CD14-positive monocyte (primary cell): Measurements from ENCODE around the gene FARP1. TPM values are rescaled to one million over a fixed set of nuclear protein-coding genes. Genes with fewer than 3 reads are reported as not detected.

ENCODE experiments used
- DNase-seq, 3 donors: peaks; one replicate each; pipeline ENCODE4 v3.0.0-alpha.2; 2011 to 2022
- H2AFZ ChIP-seq: 2 replicates; pipeline ENCODE4 v1.6.0; 2012; ENCODE audit warnings: mild to moderate bottlenecking, low read depth, low read length, inconsistent platforms; ENCODE audit not compliant: insufficient read depth, poor library complexity, severe bottlenecking
- H3K27ac ChIP-seq, 2 donors: 1 replicate in 1 of 2; 2 replicates in 1 of 2; pipeline ENCODE4 v1.5.1; 2012 to 2013; ENCODE audit warnings: low read length in 2 of 2, control low read depth in 1 of 2, inconsistent platforms in 1 of 2, low read depth in 1 of 2, mild to moderate bottlenecking in 1 of 2
- H3K27me3 ChIP-seq, 2 donors: one replicate each; pipeline versions ENCODE4 v1.6.0 to v1.6.1; 2011 to 2013; ENCODE audit warnings: low read length in 2 of 2; ENCODE audit not compliant: control insufficient read depth in 2 of 2, insufficient read depth in 2 of 2
- H3K36me3 ChIP-seq, 2 donors: replicated peaks in 1 of 2; 1 replicate in 1 of 2; 2 replicates in 1 of 2; pipeline versions ENCODE4 v1.5.1 to v1.6.1; 2012 to 2013; ENCODE audit warnings: low read length in 2 of 2, control low read depth in 1 of 2, inconsistent platforms in 1 of 2, mild to moderate bottlenecking in 1 of 2; ENCODE audit not compliant: insufficient read depth in 2 of 2, control insufficient read depth in 1 of 2
- H3K4me1 ChIP-seq, 2 donors: 1 replicate in 1 of 2; 2 replicates in 1 of 2; pipeline versions ENCODE4 v1.5.1 to v1.6.1; 2012 to 2013; ENCODE audit warnings: low read length in 2 of 2, control low read depth in 1 of 2, inconsistent platforms in 1 of 2, mild to moderate bottlenecking in 1 of 2, moderate library complexity in 1 of 2; ENCODE audit not compliant: insufficient read depth in 2 of 2, control insufficient read depth in 1 of 2
- H3K4me2 ChIP-seq: replicated peaks from 2 replicates; pipeline ENCODE3; 2012; ENCODE audit warnings: low read length, moderate library complexity, mild to moderate bottlenecking; ENCODE audit not compliant: poor library complexity, severe bottlenecking; ENCODE audit errors: extremely low read depth
- H3K4me3 ChIP-seq, 3 experiments: fragments of 200-600 bp in 1 of 3; sonication (generic) in 1 of 3; replicated peaks in 1 of 3; 1 replicate in 2 of 3; 2 replicates in 1 of 3; pipeline ENCODE4 v1.5.1; 2011 to 2013; ENCODE audit warnings: low read length in 3 of 3, mild to moderate bottlenecking in 3 of 3, control low read depth in 2 of 3, low read depth in 2 of 3, inconsistent platforms in 1 of 3, moderate library complexity in 1 of 3
- H3K79me2 ChIP-seq: 2 replicates; pipeline ENCODE4 v1.6.0; 2012; ENCODE audit warnings: mild to moderate bottlenecking, control low read depth, inconsistent platforms, low read length, moderate library complexity; ENCODE audit not compliant: insufficient read depth
- H3K9ac ChIP-seq: 2 replicates; pipeline ENCODE4 v1.6.0; 2017; ENCODE audit warnings: low read length, mild to moderate bottlenecking; ENCODE audit not compliant: insufficient read depth, poor library complexity, severe bottlenecking
- H3K9me3 ChIP-seq, 2 donors: replicated peaks in 1 of 2; 1 replicate in 1 of 2; 2 replicates in 1 of 2; pipeline versions ENCODE4 v1.5.1 to v1.6.1; 2012 to 2013; ENCODE audit warnings: low read length in 2 of 2, control low read depth in 1 of 2; ENCODE audit not compliant: control insufficient read depth in 1 of 2, insufficient read depth in 1 of 2
- H4K20me1 ChIP-seq: 2 replicates; pipeline ENCODE4 v1.6.0; 2012; ENCODE audit warnings: mild to moderate bottlenecking, low read length, control low read depth, moderate library complexity; ENCODE audit not compliant: insufficient read depth
- H3K27ac Mint-ChIP-seq, 7 donors: one replicate each; pipeline ENCODE4 v1.8.0; 2020; ENCODE audit warnings: mild to moderate bottlenecking in 7 of 7, mixed read lengths in 7 of 7, moderate library complexity in 6 of 7, inconsistent platforms in 2 of 7
- H3K27me3 Mint-ChIP-seq, 3 donors: one replicate each; pipeline ENCODE4 v1.8.0; 2021 to 2022; ENCODE audit warnings: low read depth in 3 of 3, mild to moderate bottlenecking in 3 of 3, mixed read lengths in 3 of 3, moderate library complexity in 3 of 3, inconsistent platforms in 1 of 3
- H3K36me3 Mint-ChIP-seq, 2 donors: one replicate each; pipeline ENCODE4 v1.8.0; 2020; ENCODE audit warnings: mixed read lengths in 2 of 2, inconsistent platforms in 1 of 2, mild to moderate bottlenecking in 1 of 2
- H3K4me1 Mint-ChIP-seq: one replicate; pipeline ENCODE4 v1.8.0; 2020; ENCODE audit warnings: mild to moderate bottlenecking, mixed read lengths
- H3K4me3 Mint-ChIP-seq, 2 donors: one replicate each; pipeline ENCODE4 v1.8.0; 2020; ENCODE audit warnings: mild to moderate bottlenecking in 2 of 2, mixed read lengths in 2 of 2, moderate library complexity in 1 of 2
- H3K9me3 Mint-ChIP-seq, 7 donors: one replicate each; pipeline ENCODE4 v1.8.0; 2020 to 2022; ENCODE audit warnings: mixed read lengths in 7 of 7, mild to moderate bottlenecking in 6 of 7, moderate library complexity in 6 of 7, inconsistent platforms in 2 of 7
- WGBS: methylation state at CpG from one replicate; pipeline ENCODE4 v1.1.5; 2013; ENCODE audit warnings: missing lambda C conversion rate; ENCODE audit not compliant: insufficient coverage; 5-methylcytosine and 5-hydroxymethylcytosine counted together
- intact Hi-C, 2 donors: fragments of 100-400 bp; cut with micrococcal nuclease; formaldehyde crosslinking; loops; one replicate each; pipeline versions ENCODE4 v1.15.0 to v1.15.1; 2023
- polyA plus RNA-seq, 3 donors: library from polyadenylated mRNA; depleted of rRNA in 1 of 3; unstranded in 2 of 3; stranded (reverse) in 1 of 3; fragments of 300-500 nt in 2 of 3; fragments of >200 nt in 1 of 3; fragmentation: Illumina TruSeq in 2 of 3; gene quantifications; 1 replicate in 2 of 3; 2 replicates in 1 of 3; pipeline ENCODE4 v1.2.3, GENCODE V29; 2012 to 2021
- TF ChIP-seq, protein P1 (sequence below): fragments of 200-600 bp; IDR thresholded peaks from one replicate; pipeline ENCODE4 v1.8.0; 2022; ENCODE audit warnings: antibody characterized with exemption, mild to moderate bottlenecking

FARP1 gene
- polyA plus RNA-seq, 3 donors = 0.01 to 0.16 (median 0.12) TPM

DNA sequence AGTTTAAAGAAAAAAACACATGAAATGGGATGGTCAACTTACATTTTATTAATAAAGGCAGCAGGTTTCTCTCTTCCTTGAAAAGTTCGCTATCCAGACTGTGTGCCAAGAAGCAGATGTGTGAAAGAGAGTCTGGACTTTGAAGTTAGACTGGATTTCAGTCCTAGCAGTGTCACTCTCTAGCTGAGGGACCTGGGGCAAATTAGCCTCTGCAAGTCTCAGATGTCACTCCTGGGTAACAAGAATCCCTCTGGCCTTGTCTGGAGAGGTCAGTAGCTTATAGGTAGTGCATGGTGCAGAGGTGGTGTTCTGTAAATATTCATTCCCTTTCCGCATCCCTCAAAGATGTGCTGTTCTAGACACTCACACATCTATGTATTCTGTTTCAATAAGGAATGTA lies 221.8 kb downstream of the FARP1 start:
- H3K9ac ChIP-seq = no peak overlapping the region
- intact Hi-C loops = no loop called here
- no peak overlapping the region for H2AFZ ChIP-seq
- DNase-seq = no peak
- TF ChIP-seq, protein P1, sequence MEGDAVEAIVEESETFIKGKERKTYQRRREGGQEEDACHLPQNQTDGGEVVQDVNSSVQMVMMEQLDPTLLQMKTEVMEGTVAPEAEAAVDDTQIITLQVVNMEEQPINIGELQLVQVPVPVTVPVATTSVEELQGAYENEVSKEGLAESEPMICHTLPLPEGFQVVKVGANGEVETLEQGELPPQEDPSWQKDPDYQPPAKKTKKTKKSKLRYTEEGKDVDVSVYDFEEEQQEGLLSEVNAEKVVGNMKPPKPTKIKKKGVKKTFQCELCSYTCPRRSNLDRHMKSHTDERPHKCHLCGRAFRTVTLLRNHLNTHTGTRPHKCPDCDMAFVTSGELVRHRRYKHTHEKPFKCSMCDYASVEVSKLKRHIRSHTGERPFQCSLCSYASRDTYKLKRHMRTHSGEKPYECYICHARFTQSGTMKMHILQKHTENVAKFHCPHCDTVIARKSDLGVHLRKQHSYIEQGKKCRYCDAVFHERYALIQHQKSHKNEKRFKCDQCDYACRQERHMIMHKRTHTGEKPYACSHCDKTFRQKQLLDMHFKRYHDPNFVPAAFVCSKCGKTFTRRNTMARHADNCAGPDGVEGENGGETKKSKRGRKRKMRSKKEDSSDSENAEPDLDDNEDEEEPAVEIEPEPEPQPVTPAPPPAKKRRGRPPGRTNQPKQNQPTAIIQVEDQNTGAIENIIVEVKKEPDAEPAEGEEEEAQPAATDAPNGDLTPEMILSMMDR = no peak
- no peak overlapping the region for H3K4me3 Mint-ChIP-seq
- no peaks in the 10 kb centered on the region for H3K27me3 ChIP-seq
- no peaks in the 10 kb centered on the region for H3K36me3 ChIP-seq
- H4K20me1 ChIP-seq = no peaks in the 10 kb centered on the region
- H3K4me3 ChIP-seq = no peak overlapping the region
- H3K4me1 Mint-ChIP-seq = no peaks in the 10 kb centered on the region
- no peaks in the 10 kb centered on the region for H3K79me2 ChIP-seq
- no peaks in the 10 kb centered on the region for H3K36me3 Mint-ChIP-seq
- H3K9me3 ChIP-seq = no peaks in the 10 kb centered on the region
- H3K9me3 Mint-ChIP-seq = peaks cover 0 to 4% (median under 1%) of the 10 kb centered on the region in 7 donors
- H3K4me1 ChIP-seq = no peaks in the 10 kb centered on the region
- no CpG with 5 or more reads among the region's 2 CpGs for WGBS
- peaks cover 0 to 4% (median 2%) of the 10 kb centered on the region in 3 donors for H3K27me3 Mint-ChIP-seq
- no peak overlapping the region for H3K4me2 ChIP-seq
- H3K27ac ChIP-seq = no peak overlapping the region
- H3K27ac Mint-ChIP-seq = no peak overlapping the region

DNA sequence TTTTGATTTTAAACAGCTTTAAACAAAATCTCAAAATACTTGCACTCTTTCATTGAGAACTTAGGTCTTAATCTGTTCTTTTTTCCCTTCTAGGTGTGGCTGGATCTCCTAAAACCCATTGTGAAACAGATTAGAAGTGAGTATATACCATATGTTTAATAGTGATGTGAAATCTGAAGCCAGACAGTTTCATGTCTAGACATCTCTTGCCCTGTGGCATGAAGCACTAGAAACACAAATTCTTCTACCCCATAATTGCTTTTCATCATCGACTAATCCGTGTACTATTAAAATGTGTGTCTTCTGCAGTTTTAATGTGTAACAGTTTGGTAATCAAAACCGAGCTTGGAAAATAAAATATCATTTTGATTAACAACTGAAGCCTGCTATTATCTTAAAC lies 222.4 kb downstream of the FARP1 start:
- no CpG with 5 or more reads among the region's 3 CpGs for WGBS

More for the DNA sequence above, 222.4 kb downstream of the FARP1 start:
- TF ChIP-seq, protein P1 = no peak
- H3K27me3 Mint-ChIP-seq = peaks cover 2 to 4% (median 3%) of the 10 kb centered on the region in 3 donors
- Histone ChIP-seq H3K9me3 (no peaks in the 10 kb centered on the region), H3K4me1 (no peaks in the 10 kb centered on the region), H4K20me1 (no peaks in the 10 kb centered on the region), H3K4me2 (no peak overlapping the region), H3K36me3 (no peaks in the 10 kb centered on the region), H3K79me2 (no peaks in the 10 kb centered on the region), H3K4me3 (no peak overlapping the region), H2AFZ (no peak overlapping the region), H3K27me3 (no peaks in the 10 kb centered on the region), H3K9ac (no peak overlapping the region), H3K27ac (no peak overlapping the region)
- no peak for DNase-seq
- H3K9me3 Mint-ChIP-seq = peaks cover 0 to 6% (median 3%) of the 10 kb centered on the region in 7 donors
- no peaks in the 10 kb centered on the region for H3K36me3 Mint-ChIP-seq
- no peak overlapping the region for H3K4me3 Mint-ChIP-seq
- intact Hi-C loops = no loop called here
- no peaks in the 10 kb centered on the region for H3K4me1 Mint-ChIP-seq
- H3K27ac Mint-ChIP-seq = no peak overlapping the region
